ENCODE measurements around the gene ZNF23.

ZNF23 gene

GRCh38 chr16:71498031-71498430 lies 36.0 kb upstream of the ZNF23 start:
- DNase-seq (ENCODE audit: low read depth), result no peak
- no peak for TF ChIP-seq CTCF (conservative IDR thresholded peaks at IDR 0.05; ENCODE audit: control insufficient read depth, insufficient read depth, low read depth, low read length)
- H3K4me3 ChIP-seq (ENCODE audit: control insufficient read depth, low read depth, low read length), result no peak overlapping the region

- DNase-seq (ENCODE audit: low read depth), result no peak
- TF ChIP-seq CTCF (conservative IDR thresholded peaks at IDR 0.05; ENCODE audit: control insufficient read depth, insufficient read depth, low read depth, low read length), result no peak
- H3K4me3 ChIP-seq (ENCODE audit: control insufficient read depth, low read depth, low read length), result no peak overlapping the region
These were observed 31.2 kb upstream of the ZNF23 start for GRCh38 chr16:71493213-71493612.

- no peak overlapping the region for H3K4me3 ChIP-seq (ENCODE audit: control insufficient read depth, low read depth, low read length)
- no peak for DNase-seq (ENCODE audit: low read depth)
- no peak for TF ChIP-seq CTCF (conservative IDR thresholded peaks at IDR 0.05; ENCODE audit: control insufficient read depth, insufficient read depth, low read depth, low read length)
These were observed 30.7 kb upstream of the ZNF23 start for GRCh38 chr16:71492786-71493185.

GRCh38 chr16:71491054-71491453 lies 29.0 kb upstream of the ZNF23 start:
- H3K4me3 ChIP-seq (ENCODE audit: control insufficient read depth, low read depth, low read length), result no peak overlapping the region
- no peak for TF ChIP-seq CTCF (conservative IDR thresholded peaks at IDR 0.05; ENCODE audit: control insufficient read depth, insufficient read depth, low read depth, low read length)
- DNase-seq (ENCODE audit: low read depth), result no peak

- no peak for TF ChIP-seq CTCF (conservative IDR thresholded peaks at IDR 0.05; ENCODE audit: control insufficient read depth, insufficient read depth, low read depth, low read length)
- no peak for DNase-seq (ENCODE audit: low read depth)
- H3K4me3 ChIP-seq (ENCODE audit: control insufficient read depth, low read depth, low read length), result no peak overlapping the region
These were observed 28.3 kb upstream of the ZNF23 start for GRCh38 chr16:71490361-71490760.

GRCh38 chr16:71489122-71489521 lies 27.1 kb upstream of the ZNF23 start, which contains the start of gene ZNF19:
TSS of gene ZNF19 (minus strand) at chr16:71489324. CDS start at chr16:71482114, 7,210 bp downstream.
- no peak within 1 kb of the TSS for H3K4me3 ChIP-seq (ENCODE audit: control insufficient read depth, low read depth, low read length)
- TF ChIP-seq CTCF (conservative IDR thresholded peaks at IDR 0.05; ENCODE audit: control insufficient read depth, insufficient read depth, low read depth, low read length), result no peak
- no peak for DNase-seq (ENCODE audit: low read depth)

Measured in fibroblast of mammary gland (primary cell).